H1 (cell line): ENCODE data around the gene RPL36A. TPM values are rescaled to one million over a fixed set of nuclear protein-coding genes. Genes with fewer than 3 reads are reported as not detected.

Source experiments
- RAD21 ChIP-seq, 2 experiments: IDR thresholded peaks in 1 of 2; conservative IDR thresholded peaks in 1 of 2; 2 replicates each; pipeline ENCODE4 v1.6.1; 2011; ENCODE audit warnings: low read depth in 2 of 2, low read length in 2 of 2, improper control_type of control experiment in 1 of 2, inconsistent platforms in 1 of 2, mild to moderate bottlenecking in 1 of 2, moderate library complexity in 1 of 2
- polyA plus RNA-seq, 7 experiments: library from polyadenylated mRNA; depleted of rRNA in 3 of 7; stranded (reverse) in 5 of 7; unstranded in 2 of 7; fragments of >200 nt in 5 of 7; fragments of 200-250 nt in 2 of 7; gene quantifications; 1 replicate in 5 of 7; 2 replicates in 1 of 7; 4 replicates in 1 of 7; pipeline versions ENCODE4 v1.2.1 to v1.2.3, GENCODE V29; 2011 to 2013; ENCODE audit warnings: missing spikeins in 2 of 7, mixed read lengths in 2 of 7
- total RNA-seq: library from RNA; stranded (reverse); fragmentation: NEBNext Ultra II Directional; extraction: Animal tissue kit (Norgen Biotek cat#: 25700); gene quantifications from 2 replicates; pipeline ENCODE4 v1.2.1, GENCODE V29; 2021

The RPL36A gene
- total and polyA plus RNA-seq, 2 of the 8 experiments (the other 6 are each of a cell fraction or from before 2014, with no cell fraction given), result 271 to 1,587 TPM

- no peak for TF ChIP-seq RAD21 (IDR thresholded peaks at IDR 0.05 in 1 of 2, conservative IDR thresholded peaks at IDR 0.05 in 1 of 2; ENCODE audit: low read depth in 2 of 2, low read length in 2 of 2)
- TF ChIP-seq, all 59 proteins: peak for 0
Measured at GRCh38 chrX:101359966-101360365, 30.8 kb upstream of the RPL36A start (continued).
